HG03159 (cell line): ENCODE measurements around the gene SDK1.

Source experiments
- ATAC-seq: cut with Tn5 transposase; IDR thresholded peaks from one replicate; pipeline ENCODE4 v1.9.1; 2021; ENCODE audit warnings: mild to moderate bottlenecking, moderate library complexity; ENCODE audit not compliant: unreplicated experiment

SDK1 gene

DNA sequence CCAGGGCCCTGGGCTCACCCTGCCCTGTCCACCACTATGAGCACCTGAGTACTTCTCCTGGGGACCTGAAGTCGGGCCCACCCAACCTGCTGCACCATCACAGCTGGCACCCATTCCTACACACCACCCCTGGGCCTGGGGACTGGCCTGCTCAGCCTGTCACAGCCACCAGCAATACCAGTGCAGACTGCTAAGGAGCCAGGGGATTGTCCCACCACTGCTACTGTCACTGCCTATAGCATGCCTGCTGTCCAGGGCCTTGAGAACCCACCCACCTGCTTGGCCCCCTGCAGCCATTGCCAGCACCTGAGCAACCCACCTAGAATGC lies 756.2 kb downstream of the SDK1 start:
- no peak for ATAC-seq

- ATAC-seq = no peak
Observed at GRCh38 chr7:4058158-4058557, 757.1 kb downstream of the SDK1 start.

DNA sequence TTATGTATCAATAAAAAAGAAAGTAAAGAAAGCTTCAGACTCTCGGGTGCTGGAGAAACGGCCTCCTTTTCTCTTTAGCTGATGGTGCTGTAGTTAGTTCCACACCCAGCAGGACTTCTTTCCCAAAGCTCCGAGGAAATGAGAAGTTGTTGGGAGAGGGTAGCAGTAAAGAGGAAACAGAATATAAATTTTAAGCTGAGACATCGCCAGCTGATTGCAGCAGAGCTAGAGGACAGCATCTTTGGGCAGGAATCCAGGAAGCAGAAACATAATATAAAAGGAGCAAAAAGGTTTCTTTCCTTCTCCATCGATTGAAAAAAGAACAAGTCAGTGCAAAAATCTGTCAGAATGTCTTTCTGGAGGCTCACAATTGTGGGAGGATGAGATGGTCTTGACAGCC lies 764.1 kb downstream of the SDK1 start:
- ATAC-seq = no peak

DNA sequence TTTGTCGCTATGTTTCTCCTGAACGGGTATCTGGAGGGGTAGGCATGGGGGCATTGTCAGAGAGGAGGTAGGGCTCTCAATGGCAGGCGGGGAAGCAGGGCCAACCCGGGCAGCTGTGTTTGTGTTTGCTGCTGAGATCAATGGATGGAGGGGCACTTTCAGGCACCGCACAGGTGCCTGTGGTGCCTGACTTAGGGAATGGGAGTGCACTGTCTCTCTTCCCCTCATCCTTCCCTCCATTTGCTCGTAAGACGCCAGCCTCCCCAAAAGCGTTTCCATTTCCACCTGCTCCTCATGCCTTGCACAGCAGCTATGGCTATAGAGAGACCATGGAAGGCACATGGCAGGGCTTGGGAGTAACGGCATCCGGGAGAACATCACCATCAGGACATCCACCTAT lies 765.2 kb downstream of the SDK1 start:
- no peak for ATAC-seq

DNA sequence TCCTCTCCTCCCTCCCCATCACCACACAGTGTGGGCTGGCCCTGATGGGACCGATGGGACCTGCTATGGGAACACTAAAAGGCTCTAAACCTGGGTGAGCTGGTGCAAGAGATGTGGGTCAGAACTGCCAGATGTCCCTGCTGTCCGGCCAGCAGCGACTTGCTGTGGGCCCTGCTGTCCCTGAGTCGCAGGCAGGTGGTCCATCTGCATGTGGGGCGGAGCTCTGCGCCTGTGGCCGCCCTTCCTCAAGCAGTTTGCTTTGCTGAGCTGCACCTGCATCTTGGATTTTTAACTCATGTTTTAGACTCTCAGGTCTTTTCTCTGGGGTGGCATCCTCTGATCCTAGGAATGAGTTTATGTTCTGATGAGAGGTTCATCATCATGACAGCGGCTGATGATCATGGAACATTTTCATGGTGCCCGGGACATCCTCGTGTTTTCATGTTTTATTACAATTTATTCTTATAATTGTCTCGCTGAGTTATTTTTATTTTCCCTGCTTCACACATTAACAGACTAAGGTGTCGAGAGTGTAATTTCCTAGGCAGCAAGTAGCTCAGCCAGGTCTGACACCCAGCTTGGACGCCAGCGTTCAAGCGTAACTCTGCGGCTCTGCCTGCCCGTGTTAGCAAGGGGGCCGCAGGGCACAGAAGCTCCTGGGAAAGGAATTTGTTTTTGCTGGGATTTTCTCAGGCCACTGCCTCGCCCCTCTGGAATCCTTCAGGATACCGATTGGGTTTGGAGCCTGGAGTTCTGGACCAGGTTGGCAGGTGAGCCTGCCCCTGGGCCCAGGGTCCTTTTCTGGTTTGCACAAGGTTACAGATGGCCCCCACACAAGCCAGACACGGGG lies 765.8 kb downstream of the SDK1 start:
- ATAC-seq = no peak

- ATAC-seq = no peak
Observed at GRCh38 chr7:4067476-4067760, 766.4 kb downstream of the SDK1 start.

DNA sequence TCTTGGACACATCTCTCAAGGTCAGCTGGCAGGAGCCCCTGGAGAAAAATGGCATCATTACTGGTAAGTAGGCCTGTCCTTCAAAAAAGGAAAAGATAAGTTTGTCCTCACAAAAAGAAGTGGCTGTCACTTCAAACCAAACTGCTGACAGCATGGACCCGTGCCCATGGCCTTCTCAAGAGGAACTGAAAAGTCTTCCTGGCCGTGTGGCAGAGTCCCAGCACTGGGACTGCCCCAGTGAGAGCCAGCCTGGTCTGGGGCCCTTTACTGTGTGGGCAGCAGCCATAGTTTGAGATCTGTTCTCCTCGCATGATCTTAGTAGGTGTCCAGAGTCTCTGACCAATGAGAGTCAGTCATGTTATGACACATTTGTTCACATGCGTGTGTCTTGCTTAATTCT lies 766.8 kb downstream of the SDK1 start:
- no peak for ATAC-seq

- ATAC-seq = no peak
Observed at GRCh38 chr7:4068286-4068685, 767.2 kb downstream of the SDK1 start.

DNA sequence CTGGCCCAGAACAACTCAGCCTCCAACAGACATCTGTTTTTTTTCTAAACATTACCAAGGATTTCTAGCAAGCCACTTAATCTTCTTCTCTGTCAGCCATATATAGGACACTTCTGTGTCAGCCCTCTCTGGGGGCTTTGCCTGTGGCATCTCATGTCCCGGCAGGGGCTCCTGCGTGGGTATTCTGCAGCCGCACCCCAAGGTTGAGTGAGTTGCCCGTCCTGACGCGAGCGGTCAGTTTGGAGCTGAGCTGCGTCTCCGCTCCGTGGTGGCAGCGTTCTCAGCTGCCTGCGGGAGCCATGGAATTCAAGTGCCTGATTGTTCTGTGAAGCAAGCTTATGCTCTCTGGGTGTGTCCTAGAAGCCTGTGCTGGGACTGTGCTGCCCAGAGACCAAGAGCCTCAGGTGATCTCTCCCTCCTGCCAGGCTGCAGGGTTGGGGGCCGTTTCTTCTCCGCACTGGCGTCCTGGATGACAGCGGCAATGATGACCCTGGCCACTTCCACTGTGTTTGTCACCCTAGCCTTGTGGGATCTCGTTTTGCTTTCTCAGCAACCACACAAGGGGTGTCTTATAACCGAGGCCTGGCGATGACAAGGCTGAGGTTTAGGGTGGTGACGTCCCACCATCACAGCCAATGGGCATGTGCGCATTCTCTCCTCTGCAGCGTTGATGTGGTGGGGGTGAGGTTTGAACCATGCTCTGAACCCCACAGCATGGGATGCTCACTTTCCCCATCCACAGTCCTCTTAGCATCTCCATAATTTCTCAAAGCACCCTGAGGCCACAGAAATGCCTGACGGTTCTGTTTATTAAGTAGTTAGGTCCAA lies 768.4 kb downstream of the SDK1 start:
- no peak for ATAC-seq

GRCh38 chr7:4070214-4070613 lies 769.2 kb downstream of the SDK1 start:
- ATAC-seq = no peak

GRCh38 chr7:4071370-4072058 lies 770.5 kb downstream of the SDK1 start:
- ATAC-seq = no peak

- ATAC-seq = no peak
Observed at GRCh38 chr7:4072161-4072925, 771.3 kb downstream of the SDK1 start.

GRCh38 chr7:4073052-4073451 lies 772.0 kb downstream of the SDK1 start:
- no peak for ATAC-seq

GRCh38 chr7:4073750-4074149 lies 772.7 kb downstream of the SDK1 start:
- no peak for ATAC-seq

GRCh38 chr7:4074407-4074806 lies 773.4 kb downstream of the SDK1 start:
- no peak for ATAC-seq

GRCh38 chr7:4074994-4075393 lies 773.9 kb downstream of the SDK1 start:
- ATAC-seq = no peak

GRCh38 chr7:4076701-4077294 lies 775.7 kb downstream of the SDK1 start:
- ATAC-seq = no peak

DNA sequence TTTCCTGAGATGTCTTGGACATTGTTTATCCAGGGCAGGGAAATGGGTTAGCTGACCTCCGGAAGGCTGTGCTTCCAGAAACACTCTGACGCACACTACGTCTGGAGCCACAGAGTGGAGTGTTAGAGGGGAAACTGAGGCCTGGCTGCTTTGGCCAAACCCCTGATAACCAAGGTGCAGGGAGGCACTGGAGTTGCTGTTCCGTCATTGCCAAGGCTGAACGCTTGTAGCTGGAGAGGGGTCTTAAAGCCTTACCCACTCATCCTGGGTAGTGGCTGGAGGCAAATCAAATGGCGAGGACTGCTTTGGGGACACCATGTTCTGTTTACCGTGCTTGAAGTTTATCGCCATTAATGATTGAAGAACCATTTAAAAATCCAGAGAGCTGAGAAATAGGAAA lies 776.9 kb downstream of the SDK1 start:
- ATAC-seq = no peak

DNA sequence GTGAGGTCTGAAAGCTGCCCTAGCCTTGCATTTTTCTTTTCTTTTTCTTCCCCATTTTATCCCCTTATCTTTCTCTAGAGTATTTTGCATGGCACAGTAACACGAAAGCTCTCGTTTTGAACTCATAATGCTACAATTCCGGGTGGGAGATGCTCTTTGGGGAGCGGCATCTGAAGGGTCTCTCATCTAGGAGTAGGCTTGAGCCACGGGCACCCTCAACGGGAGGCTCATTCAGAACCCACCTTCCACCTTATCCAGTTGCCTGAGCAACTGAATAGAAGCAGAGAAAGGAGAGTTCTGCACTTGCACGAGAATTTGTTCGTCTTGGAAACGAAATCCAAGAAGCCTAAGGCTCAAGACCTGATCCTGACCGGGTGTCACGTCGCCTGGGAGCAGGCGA lies 777.5 kb downstream of the SDK1 start:
- ATAC-seq = no peak

DNA sequence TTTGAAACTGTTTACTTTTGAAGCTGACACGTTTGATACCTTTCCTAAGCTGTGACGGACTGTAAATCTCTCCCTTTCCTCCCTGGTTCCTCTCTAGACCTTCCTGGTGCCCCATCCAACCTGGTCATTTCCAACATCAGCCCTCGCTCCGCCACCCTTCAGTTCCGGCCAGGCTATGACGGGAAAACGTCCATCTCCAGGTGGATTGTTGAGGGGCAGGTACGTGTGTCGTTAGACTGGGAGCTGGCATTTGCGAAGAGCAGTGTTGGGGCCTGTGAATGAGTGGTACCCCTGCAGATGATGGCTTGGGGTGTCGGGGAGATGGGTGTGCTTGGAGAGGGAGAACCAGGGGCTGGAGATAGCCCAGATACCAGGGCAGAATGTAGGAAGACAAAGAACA lies 778.3 kb downstream of the SDK1 start:
- ATAC-seq = no peak

- ATAC-seq = no peak
Observed at GRCh38 chr7:4079956-4080355, 778.9 kb downstream of the SDK1 start.
